ENCODE data around the gene PPARG. TPM values are rescaled to one million over a fixed set of nuclear protein-coding genes. Genes with fewer than 3 reads are reported as not detected.
"Not testable (repeated sequence)": the region's sequence is repeated elsewhere in the genome, so short reads cannot be mapped to it uniquely, and the experiment has no call there.

PPARG gene
- polyA plus RNA-seq, 2 of the 4 experiments (the other 2 are of a cell fraction), result 38.9 to 43.1 TPM

DNA sequence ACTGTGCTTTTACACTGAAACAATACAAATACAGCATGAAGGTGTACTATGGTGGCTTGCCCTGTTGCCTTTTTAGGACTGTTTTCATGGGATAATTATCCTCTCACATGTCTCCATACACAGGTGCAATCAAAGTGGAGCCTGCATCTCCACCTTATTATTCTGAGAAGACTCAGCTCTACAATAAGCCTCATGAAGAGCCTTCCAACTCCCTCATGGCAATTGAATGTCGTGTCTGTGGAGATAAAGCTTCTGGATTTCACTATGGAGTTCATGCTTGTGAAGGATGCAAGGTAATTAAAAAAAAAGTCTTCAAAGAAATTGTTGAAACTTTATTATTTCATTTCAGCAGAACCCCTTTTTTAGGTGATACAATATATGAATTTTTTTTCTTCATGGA is 92.3 kb downstream of the PPARG start:
- FAIRE-seq, result no peak
- Histone ChIP-seq H3K4me2 (no peak overlapping the region), H3K27ac (no peak overlapping the region), H3K4me1 (peaks cover 10% of the 10 kb centered on the region; the same call in 2 of the 3 replicates), H3K9me3 (no peaks in the 10 kb centered on the region), H3K4me3 (no peak overlapping the region)
- ChIA-PET POLR2A (no interaction called here), CTCF (interaction anchor here (1.4 kb wide), 1 partner anchor 99 kb away, joined by 6 read pairs; no protein-coding TSS in a partner anchor)
- no peak for DNase-seq (ENCODE audit: low read depth in 1 of 2, low spot score in 1 of 2)
- no peak for ATAC-seq
- TF ChIP-seq TFCP2L1 (CRISPR knock-in tag; IDR thresholded peaks at IDR 0.05) (no peak), RCOR1 (IDR thresholded peaks at IDR 0.05; ENCODE audit: low read depth, low read length) (no peak), ZC3H11A (IDR thresholded peaks at IDR 0.05) (no peak), TP53 (CRISPR knock-in tag; IDR thresholded peaks at IDR 0.05) (no peak), JUN (IDR thresholded peaks at IDR 0.05) (no peak), KDM5A (IDR thresholded peaks at IDR 0.05) (no peak)
- WGBS (ENCODE audit: missing lambda C conversion rate), result 89% methylated on average over 1 of the region's 1 CpG

DNA sequence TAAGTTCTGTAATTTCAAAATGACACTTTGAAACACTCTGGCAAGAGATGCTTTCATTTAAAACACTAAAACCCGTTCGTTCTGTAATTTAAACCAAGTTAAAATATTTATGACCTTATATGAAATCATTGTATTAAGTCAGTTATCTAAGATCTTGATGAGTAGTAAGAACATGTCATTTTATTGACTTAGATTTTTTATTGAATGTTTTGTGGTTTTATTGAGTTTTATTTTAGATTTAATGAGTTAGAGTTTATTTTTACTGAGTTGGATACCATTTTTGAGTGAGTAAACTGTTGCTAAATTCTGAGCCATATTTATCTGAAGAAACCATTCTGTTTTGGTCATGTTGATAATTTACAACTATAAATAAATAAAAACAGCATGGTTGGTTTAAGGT is 94.3 kb downstream of the PPARG start:
- Histone ChIP-seq H3K9me3 (no peaks in the 10 kb centered on the region), H3K4me2 (no peak overlapping the region), H3K27ac (no peak overlapping the region), H3K4me3 (no peak overlapping the region), H3K4me1 (peaks cover 10% of the 10 kb centered on the region; the same call in 2 of the 3 replicates)
- WGBS (ENCODE audit: missing lambda C conversion rate), result 95% methylated on average over 2 of the region's 2 CpGs
- ATAC-seq (no peak), DNase-seq (ENCODE audit: low read depth in 1 of 2, low spot score in 1 of 2) (no peak), FAIRE-seq (no peak)
- ChIA-PET CTCF (no interaction called here), POLR2A (no interaction called here)
- no peak for TF ChIP-seq EHF (CRISPR knock-in tag; IDR thresholded peaks at IDR 0.05)
- no peak for TF ChIP-seq KDM1A (IDR thresholded peaks at IDR 0.05; ENCODE audit: low read depth)
- no peak for TF ChIP-seq NR3C1 (IDR thresholded peaks at IDR 0.05)
- TF ChIP-seq RNF2 (IDR thresholded peaks at IDR 0.05; ENCODE audit: borderline replicate concordance, low read depth), result no peak
- TF ChIP-seq, protein P1, sequence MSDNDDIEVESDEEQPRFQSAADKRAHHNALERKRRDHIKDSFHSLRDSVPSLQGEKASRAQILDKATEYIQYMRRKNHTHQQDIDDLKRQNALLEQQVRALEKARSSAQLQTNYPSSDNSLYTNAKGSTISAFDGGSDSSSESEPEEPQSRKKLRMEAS (IDR thresholded peaks at IDR 0.05), result no peak
- TF ChIP-seq NFE2L2 (conservative IDR thresholded peaks at IDR 0.05; ENCODE audit: low read length), result no peak
- TF ChIP-seq POLR2AphosphoS2 (conservative IDR thresholded peaks at IDR 0.05; ENCODE audit: low read length), result no peak
- TF ChIP-seq HDAC2 (IDR thresholded peaks at IDR 0.05), result no peak
- TF ChIP-seq JUN (IDR thresholded peaks at IDR 0.05), result no peak
- TF ChIP-seq CHD2 (IDR thresholded peaks at IDR 0.05; ENCODE audit: low read length, partially characterized antibody), result no peak
- no peak for TF ChIP-seq KDM5A (IDR thresholded peaks at IDR 0.05)
- TF ChIP-seq NPAS2 (CRISPR knock-in tag; IDR thresholded peaks at IDR 0.05; ENCODE audit: borderline replicate concordance), result no peak

DNA sequence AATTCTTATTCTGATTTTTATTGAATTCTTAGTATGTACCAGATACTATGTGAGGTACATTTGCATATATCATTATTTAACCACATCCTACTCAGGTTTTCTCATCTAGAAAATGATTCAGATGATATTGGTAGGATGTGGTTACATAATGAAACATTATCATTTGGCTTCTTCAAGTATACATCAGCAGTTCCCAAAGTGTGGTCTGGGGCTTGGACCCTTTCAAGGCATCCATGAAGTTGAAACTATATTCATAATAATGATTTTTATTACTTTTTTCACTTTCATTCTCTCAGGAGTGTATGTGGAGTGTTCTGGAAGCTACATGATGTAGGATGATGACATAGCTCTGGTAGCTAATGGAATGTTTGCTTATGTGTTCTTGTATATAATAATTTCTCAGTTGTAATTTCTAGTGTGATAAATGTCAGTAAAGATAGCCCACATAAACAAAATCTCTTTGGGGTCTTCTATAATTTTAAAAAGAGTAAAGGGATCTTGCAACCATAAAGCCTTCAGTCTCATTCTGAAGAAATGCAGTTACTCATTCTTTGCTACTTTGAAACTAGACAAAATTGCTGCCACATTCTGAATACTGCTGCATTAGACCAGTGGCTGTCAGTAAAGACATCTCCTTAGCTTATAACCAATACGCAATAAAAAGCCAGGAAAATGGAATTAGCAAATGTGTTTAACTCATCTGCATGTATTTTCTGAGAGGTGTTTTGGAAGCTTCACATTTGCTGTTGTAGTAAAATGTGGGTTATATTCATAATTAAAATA is 95.8 kb downstream of the PPARG start:
- WGBS (ENCODE audit: missing lambda C conversion rate), result 97% methylated on average over 1 of the region's 1 CpG
- DNase-seq (ENCODE audit: low read depth in 1 of 2, low spot score in 1 of 2), result no peak
- TF ChIP-seq SMC3 (IDR thresholded peaks at IDR 0.05) (no peak), RCOR1 (IDR thresholded peaks at IDR 0.05; ENCODE audit: low read depth, low read length) (no peak), POLR2A (IDR thresholded peaks at IDR 0.05; ENCODE audit: low read length) (no peak), BHLHE40 (IDR thresholded peaks at IDR 0.05; ENCODE audit: low read depth, low read length) (no peak), FOSL2 (IDR thresholded peaks at IDR 0.05) (no peak), FOSL2 (CRISPR knock-in tag; IDR thresholded peaks at IDR 0.05) (no peak), CHD2 (IDR thresholded peaks at IDR 0.05; ENCODE audit: low read length, partially characterized antibody) (no peak), HOXA7 (CRISPR knock-in tag; IDR thresholded peaks at IDR 0.05) (no peak), EHMT2 (IDR thresholded peaks at IDR 0.05; ENCODE audit: low read depth) (no peak), MAFK (IDR thresholded peaks at IDR 0.05; ENCODE audit: partially characterized antibody) (no peak)
- TF ChIP-seq, protein P2, sequence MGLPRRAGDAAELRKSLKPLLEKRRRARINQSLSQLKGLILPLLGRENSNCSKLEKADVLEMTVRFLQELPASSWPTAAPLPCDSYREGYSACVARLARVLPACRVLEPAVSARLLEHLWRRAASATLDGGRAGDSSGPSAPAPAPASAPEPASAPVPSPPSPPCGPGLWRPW (IDR thresholded peaks at IDR 0.05), result no peak
- TF ChIP-seq, protein P3, sequence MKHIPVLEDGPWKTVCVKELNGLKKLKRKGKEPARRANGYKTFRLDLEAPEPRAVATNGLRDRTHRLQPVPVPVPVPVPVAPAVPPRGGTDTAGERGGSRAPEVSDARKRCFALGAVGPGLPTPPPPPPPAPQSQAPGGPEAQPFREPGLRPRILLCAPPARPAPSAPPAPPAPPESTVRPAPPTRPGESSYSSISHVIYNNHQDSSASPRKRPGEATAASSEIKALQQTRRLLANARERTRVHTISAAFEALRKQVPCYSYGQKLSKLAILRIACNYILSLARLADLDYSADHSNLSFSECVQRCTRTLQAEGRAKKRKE (CRISPR knock-in tag; IDR thresholded peaks at IDR 0.05; ENCODE audit: low read depth), result no peak
- no peaks in the 10 kb centered on the region for H3K9me3 ChIP-seq
- H3K4me2 ChIP-seq, result no peak overlapping the region
- H3K4me1 ChIP-seq, result peaks cover 10% of the 10 kb centered on the region; the same call in 2 of the 3 replicates
- ChIA-PET CTCF (interaction anchor here (0.6 kb wide), 1 partner anchor 104 kb away, joined by 3 read pairs; no protein-coding TSS in a partner anchor), POLR2A (no interaction called here)
- no peak overlapping the region for H3K4me3 ChIP-seq
- no peak for FAIRE-seq
- ATAC-seq, result no peak
- H3K27ac ChIP-seq, result no peak overlapping the region

DNA sequence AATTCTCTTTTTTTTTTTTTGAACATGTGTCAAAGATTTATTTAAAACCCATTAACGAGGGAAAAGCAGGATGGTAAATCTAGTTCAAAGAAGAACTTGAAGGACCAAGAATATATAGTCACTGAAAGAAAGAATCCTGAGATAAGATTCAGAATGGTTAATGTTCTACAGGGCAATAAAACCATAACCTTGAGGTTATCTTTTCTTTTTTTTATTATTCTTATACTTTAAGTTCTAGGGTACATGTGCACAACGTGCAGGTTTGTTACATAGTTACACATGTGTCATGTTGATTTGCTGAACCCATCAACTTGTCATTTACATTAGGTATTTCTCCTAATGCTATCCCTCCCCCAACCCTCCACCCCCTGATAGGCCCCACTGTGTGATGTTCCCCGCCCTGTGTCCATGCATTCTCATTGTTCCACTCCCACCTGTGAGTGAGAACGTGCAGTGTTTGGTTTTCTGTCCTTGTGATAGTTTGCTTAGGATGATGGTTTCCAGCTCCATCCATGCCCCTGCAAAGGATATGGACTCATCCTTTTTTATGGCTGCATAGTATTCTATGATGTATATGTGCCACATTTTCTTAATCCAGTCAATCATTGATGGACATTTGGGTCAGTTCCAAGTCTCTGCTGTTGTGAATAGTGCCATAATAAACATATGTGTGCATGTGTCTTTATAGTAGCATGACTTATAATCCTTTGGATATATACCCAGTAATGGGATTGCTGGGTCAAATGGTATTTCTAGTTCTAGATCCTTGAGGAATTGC is 97.8 kb downstream of the PPARG start:
- FAIRE-seq, result not testable (repeated sequence)

More for the DNA sequence above, 97.8 kb downstream of the PPARG start:
- CTCF ChIA-PET; H3K4me1 ChIP-seq; H3K9me3 ChIP-seq; H3K4me2 ChIP-seq; H3K4me3 ChIP-seq; H3K27ac ChIP-seq; ATAC-seq; DNase-seq (ENCODE audit: low read depth in 1 of 2, low spot score in 1 of 2); POLR2A ChIA-PET: not testable (repeated sequence)
- 82% methylated on average over 3 of the region's 4 CpGs for WGBS (ENCODE audit: missing lambda C conversion rate)
